Loucy (cell line): ENCODE results near the gene IER3.

Experiments used
- H2AFZ ChIP-seq: fragments of 200-600 bp; sonication (generic); 2 replicates; pipeline ENCODE4 v1.6.0; 2016; ENCODE audit warnings: antibody characterized with exemption, mild to moderate bottlenecking, low read length, moderate library complexity
- H3F3A ChIP-seq: fragments of 200-600 bp; 2 replicates; pipeline ENCODE4 v1.6.0; 2016; ENCODE audit warnings: antibody characterized with exemption, low read depth, mild to moderate bottlenecking
- H3K27me3 ChIP-seq: fragments of 200-600 bp; sonication (generic); 2 replicates; pipeline ENCODE4 v1.6.1; 2014; ENCODE audit warnings: low read length, mild to moderate bottlenecking; ENCODE audit not compliant: insufficient read depth, poor library complexity, severe bottlenecking
- H3K36me3 ChIP-seq: fragments of 200-600 bp; sonication (generic); 2 replicates; pipeline ENCODE4 v1.6.1; 2016; ENCODE audit warnings: low read length; ENCODE audit not compliant: insufficient read depth
- H3K4me1 ChIP-seq: fragments of 200-600 bp; sonication (generic); 2 replicates; pipeline ENCODE4 v1.5.1; 2014; ENCODE audit warnings: low read length, mild to moderate bottlenecking; ENCODE audit not compliant: insufficient read depth, poor library complexity, severe bottlenecking
- H3K4me2 ChIP-seq: fragments of 200-600 bp; sonication (generic); 2 replicates; pipeline ENCODE4 v1.6.0; 2014; ENCODE audit warnings: antibody characterized with exemption, low read length, low read depth, mild to moderate bottlenecking; ENCODE audit not compliant: poor library complexity, severe bottlenecking
- H3K4me3 ChIP-seq: fragments of 200-600 bp; sonication (generic); 2 replicates; pipeline ENCODE4 v1.5.1; 2014; ENCODE audit warnings: low read length, mild to moderate bottlenecking, mixed read lengths; ENCODE audit not compliant: poor library complexity, severe bottlenecking
- H3K79me2 ChIP-seq: fragments of 200-600 bp; sonication (generic); 2 replicates; pipeline ENCODE4 v1.6.1; 2014; ENCODE audit warnings: low read length; ENCODE audit not compliant: insufficient read depth
- H3K9ac ChIP-seq: fragments of 200-600 bp; sonication (generic); 2 replicates; pipeline ENCODE4 v1.6.0; 2014; ENCODE audit warnings: mild to moderate bottlenecking, low read depth, low read length, moderate library complexity; ENCODE audit not compliant: poor library complexity, severe bottlenecking
- H3K9me2 ChIP-seq: fragments of 200-600 bp; sonication (generic); replicated peaks from 2 replicates; pipeline ENCODE4 v1.6.1; 2016; ENCODE audit warnings: low read depth, low read length, mixed read lengths
- H3K9me3 ChIP-seq: fragments of 200-600 bp; sonication (generic); 2 replicates; pipeline ENCODE4 v1.6.1; 2014; ENCODE audit warnings: mild to moderate bottlenecking, antibody characterized with exemption, low read length, low read depth; ENCODE audit not compliant: insufficient read depth
- H4K20me1 ChIP-seq: fragments of 200-600 bp; sonication (generic); 2 replicates; pipeline ENCODE4 v1.6.0; 2014; ENCODE audit warnings: antibody characterized with exemption, low read length, mild to moderate bottlenecking; ENCODE audit not compliant: insufficient read depth, poor library complexity, severe bottlenecking
- CTCF ChIP-seq: fragments of 200-600 bp; sonication (generic); conservative IDR thresholded peaks from 2 replicates; pipeline ENCODE4 v1.5.1; 2014; ENCODE audit warnings: mild to moderate bottlenecking, antibody characterized with exemption, low read length
- EZH2phosphoT487 ChIP-seq: fragments of 200-600 bp; IDR thresholded peaks from 2 replicates; pipeline ENCODE4 v1.6.1; 2018; ENCODE audit warnings: antibody characterized with exemption, mild to moderate bottlenecking, moderate library complexity, borderline replicate concordance

The IER3 gene

GRCh38 chr6:30769088-30769852, 24.9 kb upstream of the IER3 start:
- no peak overlapping the region for H2AFZ ChIP-seq
- H3K9me3 ChIP-seq, result no peaks in the 10 kb centered on the region
- H3F3A ChIP-seq, result no peaks in the 10 kb centered on the region
- no peaks in the 10 kb centered on the region for H3K9me2 ChIP-seq
- no peak overlapping the region for H3K9ac ChIP-seq
- H3K27me3 ChIP-seq, result no peaks in the 10 kb centered on the region
- H3K79me2 ChIP-seq, result no peaks in the 10 kb centered on the region
- H3K36me3 ChIP-seq, result no peaks in the 10 kb centered on the region
- peaks cover 22% of the 10 kb centered on the region for H3K4me1 ChIP-seq
- TF ChIP-seq CTCF (no peak), EZH2phosphoT487 (no peak)
- H3K4me3 ChIP-seq, result peak overlapping the region; percentile 17
- H3K4me2 ChIP-seq, result peak overlapping the region; percentile 66
- no peaks in the 10 kb centered on the region for H4K20me1 ChIP-seq

- Histone ChIP-seq H3F3A (no peaks in the 10 kb centered on the region), H2AFZ (no peak overlapping the region), H3K9me2 (no peaks in the 10 kb centered on the region), H3K9me3 (no peaks in the 10 kb centered on the region), H3K27me3 (no peaks in the 10 kb centered on the region), H3K36me3 (no peaks in the 10 kb centered on the region), H3K79me2 (no peaks in the 10 kb centered on the region), H3K4me1 (peaks cover 28% of the 10 kb centered on the region), H4K20me1 (no peaks in the 10 kb centered on the region), H3K4me2 (peak overlapping the region; percentile 66), H3K4me3 (peak overlapping the region; percentile 17), H3K9ac (no peak overlapping the region)
- TF ChIP-seq EZH2phosphoT487 (no peak), CTCF (no peak)
Observed at GRCh38 chr6:30768634-30769087, 24.3 kb upstream of the IER3 start.

GRCh38 chr6:30767944-30768301, 23.6 kb upstream of the IER3 start:
- Histone ChIP-seq H3K79me2 (no peaks in the 10 kb centered on the region), H3K36me3 (no peaks in the 10 kb centered on the region), H3K9me3 (no peaks in the 10 kb centered on the region), H2AFZ (no peak overlapping the region), H3K27me3 (no peaks in the 10 kb centered on the region), H3F3A (no peaks in the 10 kb centered on the region), H3K9ac (no peak overlapping the region), H3K4me3 (no peak overlapping the region), H4K20me1 (no peaks in the 10 kb centered on the region), H3K9me2 (no peaks in the 10 kb centered on the region), H3K4me1 (peaks cover 31% of the 10 kb centered on the region), H3K4me2 (no peak overlapping the region)
- no peak for TF ChIP-seq EZH2phosphoT487
- TF ChIP-seq CTCF, result no peak
